HepG2 (cell line): ENCODE measurements around the gene PRM2.

Experiments used
- AHDC1 ChIP-seq: sonication (generic); formaldehyde crosslinking; IDR thresholded peaks from 2 replicates; pipeline ENCODE4 v1.5.1; 2020; ENCODE audit warnings: mild to moderate bottlenecking, missing genetic modification reagents, borderline replicate concordance
- ATF2 ChIP-seq: sonication (generic); formaldehyde crosslinking; IDR thresholded peaks from 2 replicates; pipeline ENCODE4 v1.4.0; 2020; ENCODE audit warnings: missing genetic modification reagents
- CTCF ChIP-seq: sonication (generic); formaldehyde crosslinking; IDR thresholded peaks from 2 replicates; pipeline ENCODE4 v1.5.0; 2020; ENCODE audit warnings: mild to moderate bottlenecking, missing genetic modification reagents, moderate library complexity
- ELK4 ChIP-seq: sonication (generic); formaldehyde crosslinking; IDR thresholded peaks from 2 replicates; pipeline ENCODE4 v1.9.0; 2021; ENCODE audit warnings: missing genetic modification reagents, borderline replicate concordance
- EP300 ChIP-seq, 3 experiments: sonication (generic) in 1 of 3; formaldehyde crosslinking in 1 of 3; IDR thresholded peaks; 2 replicates each; pipeline versions ENCODE4 v1.5.1 to v1.6.1; 2011 to 2020; ENCODE audit warnings: low read depth in 2 of 3, low read length in 2 of 3, borderline replicate concordance in 1 of 3, improper control_type of control experiment in 1 of 3, mild to moderate bottlenecking in 1 of 3, missing genetic modification reagents in 1 of 3, moderate library complexity in 1 of 3
- POLR2A ChIP-seq, 2 experiments: IDR thresholded peaks; 2 replicates each; pipeline ENCODE4 v1.6.1; 2011; ENCODE audit warnings: low read depth in 2 of 2, low read length in 2 of 2, mild to moderate bottlenecking in 1 of 2, moderate library complexity in 1 of 2; ENCODE audit not compliant: insufficient read depth in 1 of 2
- USF2 ChIP-seq, 2 experiments: sonication (generic) in 1 of 2; formaldehyde crosslinking in 1 of 2; IDR thresholded peaks; 2 replicates each; pipeline versions ENCODE4 v1.5.1 to v1.6.1; 2011 to 2020; ENCODE audit warnings: borderline replicate concordance in 1 of 2, low read depth in 1 of 2, low read length in 1 of 2, mild to moderate bottlenecking in 1 of 2, missing genetic modification reagents in 1 of 2, moderate library complexity in 1 of 2
- YY1 ChIP-seq: IDR thresholded peaks from 2 replicates; pipeline ENCODE4 v1.6.1; 2011; ENCODE audit warnings: low read length, low read depth, moderate library complexity, mild to moderate bottlenecking; ENCODE audit not compliant: insufficient read depth, insufficient replicate concordance
- ZNF224 ChIP-seq: sonication (generic); formaldehyde crosslinking; IDR thresholded peaks from 2 replicates; pipeline ENCODE4 v1.5.0; 2020; ENCODE audit warnings: mild to moderate bottlenecking, missing genetic modification reagents
- ZNF776 ChIP-seq: sonication (generic); formaldehyde crosslinking; IDR thresholded peaks from 2 replicates; pipeline ENCODE4 v1.4.0; 2020; ENCODE audit warnings: mild to moderate bottlenecking, missing genetic modification reagents
- ZNF816 ChIP-seq: sonication (generic); formaldehyde crosslinking; IDR thresholded peaks from 2 replicates; pipeline ENCODE4 v1.8.0; 2022; ENCODE audit warnings: missing genetic modification reagents, mild to moderate bottlenecking, borderline replicate concordance

GRCh38 chr16:11248133-11248532 lies 28.1 kb downstream of the PRM2 start:
- no peak for TF ChIP-seq POLR2A (IDR thresholded peaks at IDR 0.05; ENCODE audit: insufficient read depth in 1 of 2, low read depth in 2 of 2, low read length in 2 of 2)
- no peak for TF ChIP-seq ZNF224 (CRISPR knock-in tag)
- TF ChIP-seq CTCF (CRISPR knock-in tag) = no peak
- TF ChIP-seq ZNF816 (CRISPR knock-in tag) = no peak
- TF ChIP-seq EP300 (IDR thresholded peaks at IDR 0.05; ENCODE audit: low read depth in 2 of 2, low read length in 2 of 2) = no peak
- TF ChIP-seq EP300 (CRISPR knock-in tag; IDR thresholded peaks at IDR 0.05; ENCODE audit: borderline replicate concordance) = no peak
- no peak for TF ChIP-seq AHDC1 (CRISPR knock-in tag)
- TF ChIP-seq ELK4 (CRISPR knock-in tag) = no peak
- no peak for TF ChIP-seq USF2 (IDR thresholded peaks at IDR 0.05; ENCODE audit: low read depth, low read length)
- TF ChIP-seq USF2 (CRISPR knock-in tag; IDR thresholded peaks at IDR 0.05; ENCODE audit: borderline replicate concordance) = no peak
- no peak for TF ChIP-seq ATF2 (CRISPR knock-in tag)
- no peak for TF ChIP-seq ZNF776 (CRISPR knock-in tag)
- no peak for TF ChIP-seq YY1
